CD4-positive, alpha-beta T cell treated with Interleukin-21 for 1 hour (primary cell): ENCODE results near the gene TARM1.
A peak's percentile ranks its signal among the peaks of the same experiment; 100 is the strongest.
"Not testable (repeated sequence)": the region's sequence is repeated elsewhere in the genome, so short reads cannot be mapped to it uniquely, and the experiment has no call there.

Experiments used
- DNase-seq: peaks from one replicate; pipeline ENCODE4 v3.0.0-alpha.2; 2020

Gene TARM1

GRCh38 chr19:54099190-54099902, 18.2 kb upstream of the TARM1 start:
- DNase-seq, result no peak

DNA sequence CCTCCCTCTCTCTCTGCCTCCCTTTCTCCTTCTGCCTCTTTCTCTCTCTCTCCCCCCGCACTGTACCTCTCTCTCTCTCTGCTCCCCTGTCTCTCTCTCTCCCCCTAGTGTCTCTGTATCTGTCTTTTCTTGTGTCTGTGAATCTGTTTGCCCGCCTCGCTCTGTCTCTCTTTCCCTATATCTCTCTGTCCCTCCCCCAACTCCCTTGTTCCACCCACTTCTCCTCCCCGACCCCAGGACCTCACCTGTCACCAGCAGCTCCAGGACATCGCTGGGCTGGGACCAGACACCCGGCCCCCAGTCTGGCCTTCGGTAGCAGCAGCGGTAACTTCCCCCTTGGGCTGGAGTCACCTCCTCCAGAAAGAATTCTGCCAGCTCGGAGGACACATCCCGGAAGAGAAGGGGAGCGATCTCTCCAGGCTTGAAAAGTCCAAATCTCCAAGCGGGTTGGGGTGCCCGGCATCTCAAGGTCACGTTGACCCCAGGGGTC, 15.5 kb upstream of the TARM1 start:
- DNase-seq, result peak; percentile 55

- peak; percentile 59 for DNase-seq
These were observed 14.9 kb upstream of the TARM1 start for GRCh38 chr19:54095859-54096616.

GRCh38 chr19:54095136-54095858, 14.1 kb upstream of the TARM1 start:
- DNase-seq, result no peak

DNA sequence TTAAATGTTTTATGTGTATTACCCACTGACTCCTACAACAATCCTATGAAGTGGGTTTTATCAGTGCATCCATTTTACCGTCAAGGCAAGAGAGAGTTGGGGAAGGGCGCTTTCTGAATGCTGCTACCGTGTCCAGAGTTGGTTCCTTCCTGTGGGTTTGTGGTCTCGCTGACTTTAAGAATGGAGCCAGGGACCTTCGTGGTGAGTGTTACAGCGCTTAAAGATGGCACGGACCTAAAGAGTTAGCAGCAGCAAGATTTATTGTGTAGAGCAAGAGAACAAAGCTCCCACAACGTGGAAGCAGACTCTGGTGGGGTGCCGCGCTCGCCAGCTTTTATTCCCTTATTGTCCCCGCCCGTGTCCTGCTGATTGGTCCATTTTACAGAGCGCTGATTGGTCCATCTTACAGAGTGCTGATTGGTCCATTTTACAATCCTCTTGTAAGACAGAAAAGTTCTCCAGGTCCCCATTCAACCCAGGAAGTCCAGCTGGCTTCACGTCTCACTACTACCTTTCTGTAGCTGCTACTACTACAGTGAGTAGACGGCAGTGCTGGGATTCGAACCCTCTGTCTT, 13.3 kb upstream of the TARM1 start:
- DNase-seq, result no peak

DNA sequence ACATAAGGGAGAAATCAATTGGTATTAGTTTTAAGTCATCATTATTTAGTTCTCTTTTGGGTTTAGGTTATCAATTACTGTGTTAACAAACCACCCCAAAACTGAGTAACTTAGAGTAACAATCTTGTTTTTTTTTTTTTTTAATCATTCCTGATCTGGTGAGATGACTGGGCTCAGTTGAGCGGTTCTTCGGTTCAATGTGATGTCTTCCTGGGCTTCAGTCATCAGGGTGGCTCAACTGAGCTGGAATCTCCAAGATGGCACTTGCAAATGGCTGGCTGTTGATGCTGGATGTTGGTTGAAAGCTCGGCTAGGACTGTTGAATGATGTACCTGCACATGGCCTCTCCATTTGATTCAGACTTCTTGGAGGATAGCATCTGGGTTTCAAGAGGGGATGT, 3.2 kb upstream of the TARM1 start:
- DNase-seq, result no peak

- no peak for DNase-seq
These were observed 3.8 kb downstream of the TARM1 start for GRCh38 chr19:54077334-54077733.

DNA sequence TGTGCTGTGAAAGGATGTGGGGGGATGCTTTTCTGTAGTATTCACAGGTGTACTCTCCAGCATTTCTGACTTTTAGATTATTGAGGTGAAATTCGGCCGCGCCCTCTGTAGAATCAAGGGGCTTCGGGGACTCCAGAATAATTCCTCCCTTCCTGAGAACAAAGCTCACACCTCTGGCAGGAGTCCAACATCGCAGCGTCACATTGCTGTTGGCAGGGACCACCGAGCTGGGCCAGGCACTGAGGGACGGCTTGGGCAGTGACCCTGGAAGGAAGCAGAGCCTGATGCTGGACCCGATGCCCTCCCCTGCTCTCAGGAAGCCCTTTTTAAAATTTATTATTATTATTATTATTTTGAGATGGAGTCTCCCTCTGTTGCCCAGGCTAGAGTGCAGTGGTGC, 6.3 kb downstream of the TARM1 start:
- no peak for DNase-seq

DNA sequence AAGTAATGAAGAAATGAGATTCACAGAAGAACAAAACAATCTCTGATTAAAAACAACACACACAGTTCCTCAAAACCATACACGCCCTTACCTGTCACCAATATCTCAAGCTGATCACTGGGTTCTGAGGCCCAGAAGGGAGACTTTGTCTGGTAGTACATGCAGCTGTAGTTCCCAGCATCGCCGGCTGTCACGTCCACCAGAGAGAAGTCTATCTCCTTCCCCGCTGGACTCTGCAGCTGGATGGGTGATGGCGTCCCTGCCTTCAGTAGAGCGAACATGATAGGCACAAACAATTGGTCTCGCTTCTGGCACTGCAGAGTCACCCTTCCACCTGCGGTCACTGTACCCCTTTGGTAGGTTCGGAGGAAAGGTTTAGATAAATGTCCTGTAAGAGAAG, 7.3 kb downstream of the TARM1 start:
- DNase-seq, result no peak

- DNase-seq, result no peak
These were observed 11.7 kb downstream of the TARM1 start for GRCh38 chr19:54069470-54069869.

DNA sequence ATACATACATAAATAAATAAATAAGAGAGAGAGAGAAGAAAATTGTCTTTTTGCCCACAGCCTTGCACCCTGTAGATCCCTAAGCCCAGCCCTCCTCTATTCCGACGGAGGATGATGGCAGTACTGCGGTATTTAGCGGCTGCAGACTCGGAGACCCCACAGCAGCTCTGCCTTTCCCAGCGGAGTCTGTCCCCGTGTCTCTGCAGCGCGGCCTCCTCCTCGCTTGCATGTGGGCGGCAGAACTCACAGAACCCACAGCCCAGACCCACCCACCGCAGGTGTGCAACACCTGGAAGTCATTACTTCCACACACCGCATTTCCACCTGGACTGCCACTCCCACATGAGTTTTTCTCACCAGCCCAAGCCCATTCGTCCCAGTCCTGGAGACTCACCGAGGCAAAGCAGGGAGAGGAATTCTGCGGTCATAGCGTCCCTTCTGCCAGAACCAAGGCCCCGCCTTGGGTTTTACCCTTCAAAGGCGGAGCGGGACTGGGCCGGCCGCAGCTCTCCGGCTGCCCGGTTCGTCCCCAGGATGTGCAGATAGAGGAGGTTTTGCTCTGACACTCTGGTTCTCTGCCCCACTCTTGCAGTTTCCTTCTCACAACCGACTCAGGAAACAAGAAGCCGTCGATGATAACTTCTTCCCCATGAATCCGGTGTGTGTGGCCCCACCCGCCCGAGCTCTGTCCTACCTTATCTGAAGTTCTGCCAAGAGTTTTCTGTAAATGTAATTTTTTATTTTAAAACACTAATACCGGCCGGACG, 17.6 kb downstream of the TARM1 start, which contains the start of gene VSTM1:
Gene VSTM1 (minus strand): TSS at position 548 of the 767 bp plus-strand sequence. CDS start 120 bp downstream, at position 428.
- no peak for DNase-seq

DNA sequence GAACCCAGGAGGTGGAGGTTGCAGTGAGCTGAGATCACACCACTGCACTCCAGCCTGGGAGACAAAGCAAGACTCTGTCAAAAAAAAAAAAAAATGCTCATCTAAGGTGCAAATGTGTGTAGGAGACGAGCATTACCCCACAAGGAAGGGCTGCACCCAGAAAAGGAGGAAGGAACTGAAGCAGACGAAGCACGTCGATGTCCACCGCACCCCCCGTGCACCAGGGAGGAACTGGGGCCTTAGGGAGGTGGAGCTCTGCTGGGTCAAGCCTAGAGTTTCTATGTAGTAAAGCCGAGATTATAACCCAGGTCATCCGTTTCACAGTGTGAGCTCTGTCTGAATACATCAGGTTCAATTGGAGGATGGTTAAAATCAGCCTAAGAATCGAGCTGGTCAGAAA, 18.5 kb downstream of the TARM1 start:
- no peak for DNase-seq

DNA sequence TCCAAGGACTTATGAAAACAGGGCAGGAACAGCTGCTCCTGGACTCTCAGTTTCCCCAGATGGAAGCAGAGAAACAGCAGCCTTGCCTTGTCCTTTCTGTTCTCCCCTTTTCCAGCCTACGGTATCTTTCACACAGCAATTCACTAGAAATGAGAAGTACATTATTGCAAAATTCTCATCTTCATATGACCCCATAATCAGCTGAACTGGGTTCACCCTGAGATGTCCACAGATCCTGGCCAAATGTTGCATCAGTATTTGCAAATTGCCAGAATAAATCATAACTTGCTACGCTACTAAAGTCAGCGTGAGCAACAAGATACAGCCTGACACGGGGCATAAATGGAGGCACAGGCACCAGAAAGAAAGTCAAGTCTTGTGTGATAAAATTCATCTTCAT, 33.5 kb downstream of the TARM1 start:
- DNase-seq, result no peak

GRCh38 chr19:54045771-54046170, 35.4 kb downstream of the TARM1 start:
- DNase-seq, result no peak

- DNase-seq, result no peak
These were observed 38.2 kb downstream of the TARM1 start for GRCh38 chr19:54042989-54043388.

DNA sequence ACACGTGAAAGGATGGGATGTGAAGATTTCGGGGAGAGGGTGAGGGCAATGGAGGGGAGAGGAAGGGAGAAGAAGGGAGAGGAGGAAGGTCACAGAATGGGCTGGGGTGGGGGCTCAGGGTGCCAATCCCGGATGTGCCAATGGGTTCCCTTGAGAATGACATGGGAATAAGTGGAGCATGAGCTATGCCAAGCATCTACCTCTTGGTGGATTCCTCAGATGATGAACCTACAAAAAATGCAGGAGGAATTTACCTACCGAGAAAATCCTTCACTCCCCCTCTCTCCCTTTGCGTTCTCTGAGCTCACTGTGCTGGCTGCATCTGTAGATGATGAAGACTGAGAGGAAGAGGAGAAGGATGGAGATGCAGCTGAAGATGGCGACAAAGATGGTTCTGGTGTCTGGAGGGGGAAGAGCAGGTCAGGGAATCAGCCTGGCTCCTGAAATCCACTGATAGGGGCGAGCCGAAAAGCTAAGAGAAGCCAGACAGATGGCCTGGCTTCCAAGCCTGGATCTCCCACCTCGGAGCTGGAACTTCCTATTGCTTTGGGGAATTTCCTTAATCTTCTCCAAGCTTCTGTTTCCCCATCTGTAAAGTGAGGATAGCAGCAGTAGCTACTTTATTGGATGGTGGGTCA, 39.1 kb downstream of the TARM1 start:
- no peak for DNase-seq

DNA sequence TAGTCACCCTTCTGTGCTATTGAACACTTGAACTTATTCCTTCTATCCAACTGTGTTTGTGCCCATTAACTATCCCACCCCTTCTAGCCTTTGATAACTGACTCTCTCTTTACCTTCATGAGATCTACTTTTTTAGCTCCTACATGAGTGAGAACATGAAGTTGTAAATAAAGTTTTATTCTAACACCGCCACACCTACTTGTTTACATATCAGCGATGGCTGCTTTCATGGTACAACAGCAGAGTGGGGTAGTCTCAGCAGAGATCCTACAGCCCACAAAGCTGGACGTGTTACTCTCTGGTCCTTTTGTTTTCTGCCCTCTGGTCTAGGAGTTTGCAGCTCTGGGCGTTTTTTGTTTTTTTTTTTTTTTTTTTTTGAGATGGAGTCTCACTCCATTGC, 41.2 kb downstream of the TARM1 start:
- no peak for DNase-seq

- not testable (repeated sequence) for DNase-seq
These were observed 44.6 kb downstream of the TARM1 start for GRCh38 chr19:54036542-54036941.

GRCh38 chr19:54035215-54036178, 45.7 kb downstream of the TARM1 start:
- no peak for DNase-seq

- no peak for DNase-seq
These were observed 50.1 kb downstream of the TARM1 start for GRCh38 chr19:54030895-54031586.
